ENCODE measurements around the gene BMP6. TPM values are rescaled to one million over a fixed set of nuclear protein-coding genes. Genes with fewer than 3 reads are reported as not detected.
A peak's percentile ranks its signal among the peaks of the same experiment; 100 is the strongest.

BMP6 gene
- total RNA-seq, 1 donor from 2014 or later = not detected

GRCh38 chr6:7911345-7911725 is 185.4 kb downstream of the BMP6 start:
- no peak for DNase-seq (ENCODE audit: extremely low spot score, unreplicated experiment)
- Mint-ChIP-seq H3K9me3 (ENCODE audit: unreplicated experiment) (no peaks in the 10 kb centered on the region), H3K27ac (ENCODE audit: unreplicated experiment) (peak overlapping the region; percentile 79), H3K4me1 (ENCODE audit: unreplicated experiment) (peaks cover 23% of the 10 kb centered on the region), H3K27me3 (ENCODE audit: unreplicated experiment) (no peaks in the 10 kb centered on the region), H3K36me3 (ENCODE audit: unreplicated experiment) (no peaks in the 10 kb centered on the region), H3K4me3 (ENCODE audit: unreplicated experiment) (peak overlapping the region; percentile 71)
- TF ChIP-seq CTCF (IDR thresholded peaks at IDR 0.05) = no peak

- H3K36me3 Mint-ChIP-seq (ENCODE audit: unreplicated experiment) = no peaks in the 10 kb centered on the region
- no peaks in the 10 kb centered on the region for H3K9me3 Mint-ChIP-seq (ENCODE audit: unreplicated experiment)
- no peak overlapping the region for H3K27ac Mint-ChIP-seq (ENCODE audit: unreplicated experiment)
- no peak overlapping the region for H3K4me3 Mint-ChIP-seq (ENCODE audit: unreplicated experiment)
- H3K4me1 Mint-ChIP-seq (ENCODE audit: unreplicated experiment) = peaks cover 21% of the 10 kb centered on the region
- no peak for DNase-seq (ENCODE audit: extremely low spot score, unreplicated experiment)
- TF ChIP-seq CTCF (IDR thresholded peaks at IDR 0.05) = no peak
- no peaks in the 10 kb centered on the region for H3K27me3 Mint-ChIP-seq (ENCODE audit: unreplicated experiment)
These were observed 186.1 kb downstream of the BMP6 start for GRCh38 chr6:7912024-7912423.

GRCh38 chr6:7912736-7913517 is 187.0 kb downstream of the BMP6 start:
- DNase-seq (ENCODE audit: extremely low spot score, unreplicated experiment) = no peak
- TF ChIP-seq CTCF (IDR thresholded peaks at IDR 0.05) = no peak
- Mint-ChIP-seq H3K36me3 (ENCODE audit: unreplicated experiment) (no peaks in the 10 kb centered on the region), H3K27me3 (ENCODE audit: unreplicated experiment) (peaks cover 5% of the 10 kb centered on the region), H3K27ac (ENCODE audit: unreplicated experiment) (no peak overlapping the region), H3K9me3 (ENCODE audit: unreplicated experiment) (no peaks in the 10 kb centered on the region), H3K4me3 (ENCODE audit: unreplicated experiment) (no peak overlapping the region), H3K4me1 (ENCODE audit: unreplicated experiment) (peaks cover 18% of the 10 kb centered on the region)

- no peak for TF ChIP-seq CTCF (IDR thresholded peaks at IDR 0.05)
- Mint-ChIP-seq H3K4me1 (ENCODE audit: unreplicated experiment) (peaks cover 6% of the 10 kb centered on the region), H3K27ac (ENCODE audit: unreplicated experiment) (no peak overlapping the region), H3K27me3 (ENCODE audit: unreplicated experiment) (peaks cover 7% of the 10 kb centered on the region), H3K4me3 (ENCODE audit: unreplicated experiment) (no peak overlapping the region), H3K36me3 (ENCODE audit: unreplicated experiment) (no peaks in the 10 kb centered on the region), H3K9me3 (ENCODE audit: unreplicated experiment) (no peaks in the 10 kb centered on the region)
- DNase-seq (ENCODE audit: extremely low spot score, unreplicated experiment) = no peak
These were observed 188.4 kb downstream of the BMP6 start for GRCh38 chr6:7914311-7914710.

GRCh38 chr6:7914991-7915789 is 189.3 kb downstream of the BMP6 start:
- Mint-ChIP-seq H3K4me3 (ENCODE audit: unreplicated experiment) (no peak overlapping the region), H3K9me3 (ENCODE audit: unreplicated experiment) (no peaks in the 10 kb centered on the region), H3K27me3 (ENCODE audit: unreplicated experiment) (peaks cover 7% of the 10 kb centered on the region), H3K4me1 (ENCODE audit: unreplicated experiment) (peaks cover 2% of the 10 kb centered on the region), H3K36me3 (ENCODE audit: unreplicated experiment) (no peaks in the 10 kb centered on the region), H3K27ac (ENCODE audit: unreplicated experiment) (no peak overlapping the region)
- no peak for DNase-seq (ENCODE audit: extremely low spot score, unreplicated experiment)
- no peak for TF ChIP-seq CTCF (IDR thresholded peaks at IDR 0.05)
